ENCODE data around the gene PLPPR1. TPM values are rescaled to one million over a fixed set of nuclear protein-coding genes. Genes with fewer than 3 reads are reported as not detected.

Gene PLPPR1
- total RNA-seq, 1 experiment from 2014 or later: 2.4 TPM

DNA sequence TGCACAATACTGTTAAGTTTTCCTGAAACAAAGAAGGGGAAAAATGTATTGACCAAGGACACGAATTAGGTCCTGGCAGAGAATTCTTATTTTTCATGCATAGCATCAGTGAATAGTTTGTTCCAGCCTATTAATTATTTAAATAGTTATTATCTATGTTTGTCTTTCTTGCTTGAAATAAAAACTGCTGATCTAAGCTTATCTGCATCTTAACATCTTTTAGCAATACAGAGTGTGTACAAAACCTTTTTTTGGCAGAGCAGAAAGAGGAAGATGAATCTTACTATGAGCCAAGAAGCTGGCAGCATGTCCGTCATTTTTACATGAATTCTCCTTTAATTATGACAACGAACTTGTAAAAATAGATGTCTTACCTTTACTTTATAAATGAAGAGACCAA is 23.3 kb upstream of the PLPPR1 start:
- H3K36me3 Mint-ChIP-seq (ENCODE audit: insufficient read depth in 1 of 3, low read depth in 3 of 3): peaks cover 0 to 13% (median 4%) of the 10 kb centered on the region in 3 experiments; a peak in 3 of 7 replicates
- H3K27me3 Mint-ChIP-seq (ENCODE audit: low read depth): no peaks in the 10 kb centered on the region
- no peak overlapping the region for H2BK120ac ChIP-seq (ENCODE audit: low read depth, low read length, poor library complexity, severe bottlenecking)
- H3K23me2 ChIP-seq (ENCODE audit: insufficient read length, low read depth, low read length, poor library complexity, severe bottlenecking): no peaks in the 10 kb centered on the region
- H4K8ac ChIP-seq (replicated peaks; ENCODE audit: insufficient read length, low read depth, low read length): no peak overlapping the region
- H2AFZ ChIP-seq (ENCODE audit: low read length): no peak overlapping the region
- H3K4me1 Mint-ChIP-seq: no peaks in the 10 kb centered on the region
- no peak overlapping the region for H3K4me2 ChIP-seq (ENCODE audit: insufficient read depth, insufficient read length, low read length)
- DNase-seq: no peak
- no peak overlapping the region for H4K91ac ChIP-seq (ENCODE audit: insufficient read length, low read depth, low read length)
- peaks cover 10 to 11% of the 10 kb centered on the region in 2 experiments for H3K9me3 Mint-ChIP-seq
- no peak overlapping the region for H3K56ac ChIP-seq (ENCODE audit: insufficient read length, low read depth, low read length)
- TF ChIP-seq, protein P1, sequence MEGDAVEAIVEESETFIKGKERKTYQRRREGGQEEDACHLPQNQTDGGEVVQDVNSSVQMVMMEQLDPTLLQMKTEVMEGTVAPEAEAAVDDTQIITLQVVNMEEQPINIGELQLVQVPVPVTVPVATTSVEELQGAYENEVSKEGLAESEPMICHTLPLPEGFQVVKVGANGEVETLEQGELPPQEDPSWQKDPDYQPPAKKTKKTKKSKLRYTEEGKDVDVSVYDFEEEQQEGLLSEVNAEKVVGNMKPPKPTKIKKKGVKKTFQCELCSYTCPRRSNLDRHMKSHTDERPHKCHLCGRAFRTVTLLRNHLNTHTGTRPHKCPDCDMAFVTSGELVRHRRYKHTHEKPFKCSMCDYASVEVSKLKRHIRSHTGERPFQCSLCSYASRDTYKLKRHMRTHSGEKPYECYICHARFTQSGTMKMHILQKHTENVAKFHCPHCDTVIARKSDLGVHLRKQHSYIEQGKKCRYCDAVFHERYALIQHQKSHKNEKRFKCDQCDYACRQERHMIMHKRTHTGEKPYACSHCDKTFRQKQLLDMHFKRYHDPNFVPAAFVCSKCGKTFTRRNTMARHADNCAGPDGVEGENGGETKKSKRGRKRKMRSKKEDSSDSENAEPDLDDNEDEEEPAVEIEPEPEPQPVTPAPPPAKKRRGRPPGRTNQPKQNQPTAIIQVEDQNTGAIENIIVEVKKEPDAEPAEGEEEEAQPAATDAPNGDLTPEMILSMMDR (conservative IDR thresholded peaks at IDR 0.05): no peak
- H4K20me1 ChIP-seq (ENCODE audit: control insufficient read depth, insufficient read depth, insufficient read length): no peaks in the 10 kb centered on the region
- no peak overlapping the region for H2BK5ac ChIP-seq (ENCODE audit: insufficient read length, low read length)
- H3K79me1 ChIP-seq (ENCODE audit: insufficient read depth, low read depth, low read length, poor library complexity, severe bottlenecking): no peaks in the 10 kb centered on the region
- no peak overlapping the region for H3K27ac Mint-ChIP-seq
- H3K79me2 ChIP-seq (ENCODE audit: insufficient read depth, low read length): no peaks in the 10 kb centered on the region
- no peaks in the 10 kb centered on the region for H3K4me1 ChIP-seq (ENCODE audit: insufficient read depth, low read length)
- H3K27me3 ChIP-seq (ENCODE audit: insufficient read depth, low read length): no peaks in the 10 kb centered on the region
- H3K4ac ChIP-seq (ENCODE audit: low read depth, low read length): no peak overlapping the region
- H2BK12ac ChIP-seq (ENCODE audit: insufficient read length, low read depth, low read length): no peak overlapping the region
- H3K14ac ChIP-seq (ENCODE audit: insufficient read depth, low read length): no peak overlapping the region
- no CpG with 5 or more reads among the region's 3 CpGs for WGBS (ENCODE audit: extremely low coverage, insufficient read length, low lambda C conversion rate)
- no peak overlapping the region for H3T11ph ChIP-seq (ENCODE audit: low read length)
- no peak overlapping the region for H2BK20ac ChIP-seq (ENCODE audit: low read depth, low read length, poor library complexity, severe bottlenecking)
- no peak overlapping the region for H3K18ac ChIP-seq (ENCODE audit: insufficient read length, low read depth, low read length)
- no peaks in the 10 kb centered on the region for H3K9me3 ChIP-seq (ENCODE audit: control insufficient read depth, low read depth, low read length)
- no peak overlapping the region for H2BK15ac ChIP-seq (ENCODE audit: low read depth, low read length)
- no peak overlapping the region for H4K5ac ChIP-seq (ENCODE audit: insufficient read length, low read depth, low read length)
- no peak overlapping the region for H3K4me3 Mint-ChIP-seq
- H3K23ac ChIP-seq (ENCODE audit: insufficient read length, low read depth, low read length): no peak overlapping the region
- no peak overlapping the region for H3K9ac ChIP-seq (ENCODE audit: extremely low read depth, insufficient read length, low read length)
- no peak overlapping the region for H3K27ac ChIP-seq (ENCODE audit: insufficient read length, low read depth, low read length)
- no peak overlapping the region for H2AK5ac ChIP-seq (ENCODE audit: insufficient read length, low read length)
